Measurements from ENCODE around the gene CNTNAP5. TPM values are rescaled to one million over a fixed set of nuclear protein-coding genes. Genes with fewer than 3 reads are reported as not detected.

Gene CNTNAP5
- total and polyA plus RNA-seq, 3 donors from 2014 or later: 0.29 to 0.39 (median 0.31) TPM

DNA sequence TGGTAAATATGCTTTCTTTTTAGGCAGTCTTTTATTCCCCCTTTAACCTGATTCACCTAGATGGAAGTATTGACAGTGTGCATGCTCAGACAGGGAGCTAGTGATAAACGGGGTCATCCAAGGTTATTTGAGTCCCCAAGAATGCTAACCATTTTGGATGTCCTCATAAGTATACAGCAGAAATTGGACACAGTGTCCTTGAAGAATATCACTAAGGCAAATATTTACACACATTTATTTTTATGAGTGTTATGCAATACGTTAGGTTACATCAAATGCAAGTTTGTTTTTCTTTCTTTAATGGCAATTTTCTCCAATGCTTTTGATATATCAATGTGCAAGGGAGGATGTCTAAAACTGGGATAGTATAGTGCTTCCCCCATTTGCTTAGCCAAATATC is 23.6 kb downstream of the CNTNAP5 start:
- intact Hi-C loops (cut with DNase I; ENCODE audit: low total_unique reads): no loop called here
- TF ChIP-seq, protein P1, sequence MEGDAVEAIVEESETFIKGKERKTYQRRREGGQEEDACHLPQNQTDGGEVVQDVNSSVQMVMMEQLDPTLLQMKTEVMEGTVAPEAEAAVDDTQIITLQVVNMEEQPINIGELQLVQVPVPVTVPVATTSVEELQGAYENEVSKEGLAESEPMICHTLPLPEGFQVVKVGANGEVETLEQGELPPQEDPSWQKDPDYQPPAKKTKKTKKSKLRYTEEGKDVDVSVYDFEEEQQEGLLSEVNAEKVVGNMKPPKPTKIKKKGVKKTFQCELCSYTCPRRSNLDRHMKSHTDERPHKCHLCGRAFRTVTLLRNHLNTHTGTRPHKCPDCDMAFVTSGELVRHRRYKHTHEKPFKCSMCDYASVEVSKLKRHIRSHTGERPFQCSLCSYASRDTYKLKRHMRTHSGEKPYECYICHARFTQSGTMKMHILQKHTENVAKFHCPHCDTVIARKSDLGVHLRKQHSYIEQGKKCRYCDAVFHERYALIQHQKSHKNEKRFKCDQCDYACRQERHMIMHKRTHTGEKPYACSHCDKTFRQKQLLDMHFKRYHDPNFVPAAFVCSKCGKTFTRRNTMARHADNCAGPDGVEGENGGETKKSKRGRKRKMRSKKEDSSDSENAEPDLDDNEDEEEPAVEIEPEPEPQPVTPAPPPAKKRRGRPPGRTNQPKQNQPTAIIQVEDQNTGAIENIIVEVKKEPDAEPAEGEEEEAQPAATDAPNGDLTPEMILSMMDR (IDR thresholded peaks at IDR 0.05): no peak
- no peak for TF ChIP-seq POLR2A (IDR thresholded peaks at IDR 0.05)
- no peaks in the 10 kb centered on the region for H3K36me3 ChIP-seq (ENCODE audit: low read depth, missing control alignments)
- no peak overlapping the region for H3K4me3 ChIP-seq
- no peak for DNase-seq
- H3K27me3 ChIP-seq: no peaks in the 10 kb centered on the region
- no peaks in the 10 kb centered on the region for H3K4me1 ChIP-seq
- WGBS, 2 donors: 47 to 61% methylated on average over 2 of the region's 2 CpGs
- H3K9me3 ChIP-seq: no peaks in the 10 kb centered on the region
- H3K27ac ChIP-seq: no peak overlapping the region

DNA sequence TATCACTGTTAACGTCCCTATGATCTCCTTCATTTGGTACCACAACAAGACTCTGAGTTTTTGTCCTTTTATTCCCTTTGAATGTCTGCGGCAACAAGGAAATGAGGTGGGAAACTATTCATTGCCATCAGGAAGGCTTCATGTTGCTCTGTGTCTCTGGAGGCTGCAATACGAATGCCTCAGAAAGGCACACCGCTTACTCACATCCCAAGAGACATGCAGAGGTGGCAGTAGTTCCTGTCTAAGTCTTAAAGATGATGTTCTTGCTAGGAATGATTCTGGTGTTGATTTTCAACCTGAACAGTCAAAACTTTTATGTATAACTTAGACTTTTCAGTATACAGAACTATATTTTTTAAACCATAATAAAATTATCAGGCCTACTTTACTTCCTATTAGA is 24.0 kb downstream of the CNTNAP5 start:
- intact Hi-C loops (cut with DNase I; ENCODE audit: low total_unique reads): no loop called here
- no peak for DNase-seq
- Histone ChIP-seq H3K27me3 (no peaks in the 10 kb centered on the region), H3K9me3 (no peaks in the 10 kb centered on the region), H3K36me3 (ENCODE audit: low read depth, missing control alignments) (no peaks in the 10 kb centered on the region), H3K27ac (no peak overlapping the region), H3K4me3 (no peak overlapping the region), H3K4me1 (no peaks in the 10 kb centered on the region)
- TF ChIP-seq, protein P1 (IDR thresholded peaks at IDR 0.05): no peak
- no peak for TF ChIP-seq POLR2A (IDR thresholded peaks at IDR 0.05)
- 71 to 80% methylated on average over 4 of the region's 4 CpGs for WGBS, 2 donors

DNA sequence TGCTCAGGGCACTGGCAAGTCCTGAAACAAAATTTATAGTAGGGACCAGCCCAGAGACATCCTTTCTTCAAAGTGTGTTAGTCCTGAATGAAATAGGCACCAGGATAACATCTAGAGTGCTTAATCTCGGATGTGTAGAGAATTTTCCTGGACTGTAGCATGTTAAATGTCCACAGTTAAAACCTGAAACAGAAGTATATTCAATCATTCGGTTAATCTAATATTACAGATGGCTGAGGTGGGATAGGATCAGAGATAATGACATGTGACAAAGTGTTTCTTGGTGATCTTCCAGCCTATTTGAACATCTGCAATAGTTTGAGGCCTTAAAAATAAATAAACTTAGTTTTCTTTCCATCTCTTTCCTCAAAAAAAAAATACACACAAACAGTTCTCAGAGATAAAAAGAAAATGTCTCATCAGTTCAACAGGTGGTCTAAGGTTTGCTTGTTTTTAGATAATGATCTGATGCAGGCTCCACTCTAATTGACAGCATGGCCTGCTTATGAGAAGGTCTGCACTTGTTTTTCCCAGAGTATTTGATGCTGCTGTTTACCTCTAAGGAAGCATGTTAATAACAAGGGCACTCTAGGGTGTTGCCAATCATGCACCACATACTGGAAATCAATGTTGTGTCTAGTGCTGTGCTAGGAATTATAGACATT is 25.9 kb downstream of the CNTNAP5 start:
- H3K9me3 ChIP-seq: no peaks in the 10 kb centered on the region
- intact Hi-C loops (cut with DNase I; ENCODE audit: low total_unique reads): no loop called here
- DNase-seq: no peak
- H3K4me1 ChIP-seq: no peaks in the 10 kb centered on the region
- no peak overlapping the region for H3K27ac ChIP-seq
- no peaks in the 10 kb centered on the region for H3K36me3 ChIP-seq (ENCODE audit: low read depth, missing control alignments)
- H3K4me3 ChIP-seq: no peak overlapping the region
- H3K27me3 ChIP-seq: no peaks in the 10 kb centered on the region
- WGBS, 2 donors: 78 to 81% methylated on average over 2 of the region's 2 CpGs
- TF ChIP-seq POLR2A (IDR thresholded peaks at IDR 0.05): no peak
- TF ChIP-seq, protein P1 (IDR thresholded peaks at IDR 0.05): no peak

DNA sequence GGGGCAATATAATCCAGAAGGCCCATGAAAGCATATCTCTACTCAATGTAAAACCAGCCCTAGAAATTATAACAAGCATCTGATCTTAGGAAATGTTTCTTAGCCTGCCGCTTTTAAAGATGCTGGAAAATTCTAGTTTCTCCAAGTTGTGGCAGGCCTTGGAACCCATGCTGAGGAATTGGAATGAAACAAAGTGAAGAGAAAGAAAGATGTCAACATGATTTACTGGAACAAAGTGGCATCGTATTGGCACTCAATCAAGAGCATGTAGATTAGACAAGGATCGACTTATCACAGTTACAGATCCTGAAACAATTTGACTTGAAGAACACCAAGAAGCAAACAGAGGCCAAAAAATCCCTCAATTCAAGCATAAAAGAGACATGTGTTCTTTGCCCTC is 28.7 kb downstream of the CNTNAP5 start:
- Histone ChIP-seq H3K4me1 (no peaks in the 10 kb centered on the region), H3K36me3 (ENCODE audit: low read depth, missing control alignments) (no peaks in the 10 kb centered on the region), H3K27me3 (no peaks in the 10 kb centered on the region), H3K9me3 (no peaks in the 10 kb centered on the region), H3K27ac (no peak overlapping the region), H3K4me3 (no peak overlapping the region)
- intact Hi-C loops (cut with DNase I; ENCODE audit: low total_unique reads): no loop called here
- no peak for TF ChIP-seq POLR2A (IDR thresholded peaks at IDR 0.05)
- TF ChIP-seq, protein P1 (IDR thresholded peaks at IDR 0.05): no peak
- 79 to 82% methylated on average over 3 of the region's 3 CpGs for WGBS, 2 donors
- DNase-seq: no peak

DNA sequence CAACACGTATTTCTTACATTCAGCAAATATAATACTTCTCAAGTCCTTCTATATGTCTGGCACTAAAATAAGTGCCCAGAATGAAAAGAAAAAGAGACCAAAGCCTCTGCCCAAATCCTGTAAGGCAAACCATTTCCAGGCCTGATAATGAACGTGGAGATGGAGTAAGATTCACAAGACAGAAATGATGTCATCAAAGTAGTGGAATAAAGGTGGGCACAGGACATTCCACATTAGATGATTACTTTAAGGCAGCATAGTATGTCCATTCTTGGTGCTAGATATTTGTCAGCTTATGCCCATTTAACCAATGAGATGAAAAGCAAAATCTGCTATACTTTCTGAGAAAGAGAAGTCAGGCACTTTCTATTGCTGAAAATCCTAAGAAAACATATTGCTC is 38.5 kb downstream of the CNTNAP5 start:
- WGBS, 2 donors: 94 to 96% methylated on average over 2 of the region's 2 CpGs
- Histone ChIP-seq H3K4me1 (no peaks in the 10 kb centered on the region), H3K27me3 (no peaks in the 10 kb centered on the region), H3K36me3 (ENCODE audit: low read depth, missing control alignments) (no peaks in the 10 kb centered on the region), H3K27ac (no peak overlapping the region), H3K4me3 (no peak overlapping the region), H3K9me3 (no peaks in the 10 kb centered on the region)
- no peak for DNase-seq
- TF ChIP-seq, protein P1 (IDR thresholded peaks at IDR 0.05): no peak
- TF ChIP-seq POLR2A (IDR thresholded peaks at IDR 0.05): no peak
- intact Hi-C loops (cut with DNase I; ENCODE audit: low total_unique reads): no loop called here
